GM12878 (cell line): ENCODE measurements around the gene WNT7A. TPM values are rescaled to one million over a fixed set of nuclear protein-coding genes. Genes with fewer than 3 reads are reported as not detected.

Experiments
- ATAC-seq: fragments of 200-7000 bp; cut with Tn5 transposase; 3 replicates; pipeline ENCODE4 v1.9.1; 2020; ENCODE audit warnings: mild to moderate bottlenecking, moderate library complexity
- BruUV-seq: library from RNA; stranded (reverse); fragments of 400-500 nt; replicated peaks from 2 replicates; lab custom pipeline; 2021; lab: Mats Ljungman, UMichigan
- CTCF ChIA-PET: fragments of 300-600 bp; sonication (Branson Sonifier 250); formaldehyde crosslinking; extraction: SDS; loops from one replicate; lab custom pipeline; 2021; ENCODE audit warnings: inconsistent platforms; lab: Yijun Ruan, JAX
- POLR2A ChIA-PET: fragments of 350-600 bp; formaldehyde crosslinking; extraction: SDS; loops from one replicate; lab custom pipeline; 2021; ENCODE audit warnings: inconsistent platforms; lab: Charles Lee
- RAD21 ChIA-PET: fragments of 300-600 bp; sonication (Branson Sonifier 250); formaldehyde crosslinking; loops from one replicate; lab custom pipeline; 2023; ENCODE audit warnings: antibody characterized with exemption; ENCODE audit not compliant: unreplicated experiment; lab: Charles Lee
- SMC1A ChIA-PET: fragments of 300-600 bp; sonication (Branson Sonifier 250); formaldehyde crosslinking; loops from one replicate; lab custom pipeline; 2023; ENCODE audit not compliant: unreplicated experiment, uncharacterized antibody; lab: Charles Lee
- DNase-seq: peaks from one replicate; pipeline ENCODE4 v3.0.0-alpha.2; 2011; ENCODE audit warnings: low read depth, low spot score
- FAIRE-seq: peaks from 3 replicates; lab custom pipeline; 2011; peaks lifted over from hg19 to GRCh38; lab: Jason Lieb, UNC
- H2AFZ ChIP-seq: 2 replicates; pipeline ENCODE4 v1.6.0; 2011; ENCODE audit warnings: low read depth, low read length, control low read depth; ENCODE audit not compliant: control insufficient read depth
- H3K27ac ChIP-seq: 2 replicates; pipeline ENCODE4 v1.5.1; 2011; ENCODE audit warnings: control low read depth; ENCODE audit not compliant: control insufficient read depth, insufficient read depth
- H3K27me3 ChIP-seq, 2 experiments: replicated peaks in 1 of 2; 2 replicates each; pipeline versions ENCODE4 v1.6.0 to v1.6.1; 2011; ENCODE audit warnings: low read length in 1 of 2; ENCODE audit not compliant: control insufficient read depth in 2 of 2, insufficient read depth in 2 of 2
- H3K36me3 ChIP-seq, 2 experiments: 2 replicates each; pipeline ENCODE4 v1.5.1; 2011; ENCODE audit warnings: low read length in 1 of 2; ENCODE audit not compliant: control insufficient read depth in 2 of 2, insufficient read depth in 2 of 2
- H3K4me1 ChIP-seq: 2 replicates; pipeline ENCODE4 v1.6.1; 2011; ENCODE audit warnings: mild to moderate bottlenecking, low read length, moderate library complexity, mixed read lengths; ENCODE audit not compliant: control insufficient read depth, insufficient read depth
- H3K4me2 ChIP-seq: 2 replicates; pipeline ENCODE4 v1.6.0; 2011; ENCODE audit warnings: control low read depth; ENCODE audit not compliant: control insufficient read depth, insufficient read depth
- H3K4me3 ChIP-seq: fragments of 200-600 bp; sonication (generic); 2 replicates; pipeline ENCODE4 v1.5.1; 2016
- H3K79me2 ChIP-seq: 2 replicates; pipeline ENCODE4 v1.6.0; 2011; ENCODE audit warnings: low read length; ENCODE audit not compliant: control insufficient read depth, insufficient read depth
- H3K9ac ChIP-seq: 2 replicates; pipeline ENCODE4 v1.8.0; 2011; ENCODE audit warnings: low read length, control low read depth, mixed read lengths; ENCODE audit not compliant: control insufficient read depth, insufficient read depth
- H3K9me3 ChIP-seq: replicated peaks from 3 replicates; pipeline ENCODE4 v1.5.1; 2011; ENCODE audit warnings: mild to moderate bottlenecking, low read length; ENCODE audit not compliant: control insufficient read depth, insufficient read depth
- H4K20me1 ChIP-seq: 2 replicates; pipeline ENCODE4 v1.6.0; 2011; ENCODE audit not compliant: control insufficient read depth, insufficient read depth
- EED ChIP-seq: sonication (generic); IDR thresholded peaks from 2 replicates; pipeline ENCODE4 v1.6.1; 2016; ENCODE audit warnings: antibody characterized with exemption, low read depth
- FOS ChIP-seq: IDR thresholded peaks from 3 replicates; pipeline ENCODE4 v1.6.1; 2011; ENCODE audit warnings: borderline replicate concordance; ENCODE audit not compliant: insufficient read length; ENCODE audit errors: extremely low read depth
- NBN ChIP-seq: fragments of 450-650 bp; IDR thresholded peaks from 2 replicates; pipeline ENCODE4 v1.6.1; 2016
- POU2F2 ChIP-seq: IDR thresholded peaks from 3 replicates; pipeline ENCODE4 v1.6.1; 2011; ENCODE audit warnings: low read depth, mild to moderate bottlenecking, low read length, borderline replicate concordance
- RCOR1 ChIP-seq: conservative IDR thresholded peaks from 2 replicates; pipeline ENCODE4 v1.6.1; 2012; ENCODE audit warnings: low read depth, low read length, improper control_type of control experiment
- ZBED1 ChIP-seq: IDR thresholded peaks from 2 replicates; pipeline ENCODE4 v1.6.1; 2016; ENCODE audit warnings: borderline replicate concordance
- ZNF592 ChIP-seq: fragments of 450-650 bp; IDR thresholded peaks from 2 replicates; pipeline ENCODE4 v1.6.1; 2017; ENCODE audit warnings: mild to moderate bottlenecking, moderate library complexity
- WGBS: methylation state at CpG from one replicate; pipeline ENCODE4 v1.1.6; 2016; ENCODE audit warnings: low lambda C conversion rate; ENCODE audit not compliant: insufficient replicate concordance, insufficient coverage; ENCODE audit errors: missing lambda C conversion rate; 5-methylcytosine and 5-hydroxymethylcytosine counted together
- in situ Hi-C: fragments of 300-500 bp; cut with MboI; formaldehyde crosslinking; loops from 9 replicates; pipeline ENCODE4 v1.14.3; 2018; ENCODE audit warnings: mixed read lengths
- intact Hi-C: fragments of 100-400 bp; cut with micrococcal nuclease; formaldehyde crosslinking; loops from one replicate; pipeline ENCODE4 v1.14.2; 2022; ENCODE audit not compliant: unreplicated experiment
- polyA plus RNA-seq, 11 experiments: library from polyadenylated mRNA; depleted of rRNA in 4 of 11; unstranded in 6 of 11; stranded (reverse) in 5 of 11; fragments of >200 nt; fragmentation: Nextera tagmentation in 4 of 11; fragmentation: Illumina TruSeq in 1 of 11; extraction: Ambion mirVana in 4 of 11; extraction: Trizol in 1 of 11; gene quantifications; 1 replicate in 1 of 11; 2 replicates in 10 of 11; pipeline versions ENCODE4 v1.2.1 to v1.2.3, GENCODE V29; 2011 to 2016; ENCODE audit warnings: inconsistent platforms in 2 of 11, missing spikeins in 2 of 11, low read depth in 1 of 11
- total RNA-seq, 4 experiments: library from RNA; depleted of rRNA in 3 of 4; stranded (reverse); fragments of >200 nt in 3 of 4; fragmentation: Illumina TruSeq in 1 of 4; extraction: Trizol in 1 of 4; gene quantifications; 2 replicates each; pipeline versions ENCODE4 v1.2.1 to v1.2.3, GENCODE V29; 2013 to 2021

The WNT7A gene
- total and polyA plus RNA-seq, 10 of the 15 experiments (the other 5 are each of a cell fraction or from before 2014, with no cell fraction given), result 0.08 TPM; not detected in 9

- TF ChIP-seq ZNF592, result no peak
- no peak for TF ChIP-seq EED
- no peak for TF ChIP-seq RCOR1
- no peak for TF ChIP-seq ZBED1
Observed at GRCh38 chr3:13839726-13840340, 40.0 kb downstream of the WNT7A start (continued).

DNA sequence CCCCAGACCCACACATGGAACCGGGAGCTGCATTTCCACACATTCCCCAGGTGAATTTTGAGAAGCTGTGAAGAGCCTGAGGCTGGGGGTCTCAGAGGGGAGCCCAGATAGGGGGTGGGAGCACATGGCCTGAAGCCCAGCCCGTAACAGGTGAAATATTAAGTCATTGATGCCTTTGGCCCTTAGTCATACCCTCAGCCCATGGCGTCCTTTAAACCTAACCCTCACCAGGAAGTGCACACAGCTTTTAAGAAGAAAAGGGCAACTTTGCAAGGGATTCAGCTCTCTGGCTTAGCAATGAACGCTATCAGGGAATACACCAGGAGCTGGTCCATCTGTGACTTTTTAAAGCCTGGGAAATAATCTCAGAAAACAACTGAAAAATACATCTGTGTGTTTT is 40.6 kb downstream of the WNT7A start:
- WGBS, result 18% methylated on average over 4 of the region's 4 CpGs
- POLR2A ChIA-PET, result no interaction called here

More for the DNA sequence above, 40.6 kb downstream of the WNT7A start:
- no peak overlapping the region for H2AFZ ChIP-seq
- H3K27me3 ChIP-seq, result peaks cover 0 to 2% of the 10 kb centered on the region in 2 experiments; a peak in 3 of 4 replicates
- H3K79me2 ChIP-seq, result no peaks in the 10 kb centered on the region
- ChIA-PET SMC1A (no interaction called here), CTCF (no interaction called here), RAD21 (no interaction called here)
- no TSS peak for BruUV-seq
- intact Hi-C loops (no loop called here), in situ Hi-C loops (no loop called here)
- H3K9ac ChIP-seq, result no peak overlapping the region
- no peaks in the 10 kb centered on the region for H3K9me3 ChIP-seq
- ATAC-seq (no peak), DNase-seq (no peak), FAIRE-seq (no peak)
- no peak overlapping the region for H3K27ac ChIP-seq
- no peaks in the 10 kb centered on the region for H4K20me1 ChIP-seq
- TF ChIP-seq FOS (no peak), POU2F2 (no peak), NBN (no peak)
- H3K36me3 ChIP-seq, result no peaks in the 10 kb centered on the region
- H3K4me2 ChIP-seq, result no peak overlapping the region
- H3K4me3 ChIP-seq, result no peak overlapping the region
- H3K4me1 ChIP-seq, result no peaks in the 10 kb centered on the region
